ENCODE results near the gene SEMA3D. TPM values are rescaled to one million over a fixed set of nuclear protein-coding genes. Genes with fewer than 3 reads are reported as not detected.

The SEMA3D gene
- total and polyA plus RNA-seq, 2 donors (not counting 3 experiments of a cell fraction or from before 2014, with no cell fraction given), result 9.9 to 10.3 TPM

DNA sequence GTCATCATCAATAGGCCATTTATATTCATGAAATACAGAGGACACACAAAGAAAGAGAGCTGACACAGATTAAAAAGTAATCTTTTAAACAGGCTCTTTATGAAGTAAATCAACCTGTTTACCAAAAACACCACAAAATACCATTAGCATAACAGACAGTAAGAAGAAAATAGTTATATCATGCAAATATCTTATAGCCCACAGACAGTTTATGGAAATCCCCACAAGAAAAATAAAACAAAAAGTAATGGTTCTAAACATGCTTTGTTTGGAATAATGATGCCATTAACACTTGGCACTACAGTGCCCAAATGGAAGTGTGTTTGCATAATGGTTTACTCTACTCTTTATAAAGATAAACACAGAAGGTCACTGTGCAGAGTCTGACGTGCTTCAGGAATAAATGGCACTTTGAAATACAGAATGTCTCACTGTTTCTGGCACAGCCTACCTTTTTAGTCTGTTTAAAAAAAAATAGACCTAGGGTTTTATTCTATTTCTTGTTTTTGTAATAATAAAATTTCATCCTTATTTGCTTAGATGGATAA, 30.1 kb downstream of the SEMA3D start:
- Histone ChIP-seq H3K9me3 (replicated peaks; ENCODE audit: control insufficient read depth, insufficient read depth, low read length) (no peaks in the 10 kb centered on the region), H3K4me2 (ENCODE audit: insufficient read depth, low read length) (no peak overlapping the region), H2AFZ (ENCODE audit: low read depth, low read length) (no peak overlapping the region), H3K4me3 (replicated peaks in 1 of 3; ENCODE audit: insufficient read depth in 1 of 3, low read depth in 1 of 3, low read length in 3 of 3) (no peak overlapping the region), H4K20me1 (replicated peaks; ENCODE audit: control insufficient read depth, extremely low read depth, insufficient read depth, low read length) (no peaks in the 10 kb centered on the region), H3K36me3 (ENCODE audit: control insufficient read depth in 2 of 2, extremely low read depth in 1 of 2, insufficient read depth in 2 of 2, low read length in 2 of 2) (no peaks in the 10 kb centered on the region), H3K9me1 (replicated peaks; ENCODE audit: control insufficient read depth, extremely low read depth, insufficient read depth, low read length) (no peaks in the 10 kb centered on the region), H3K4me1 (ENCODE audit: control insufficient read depth, extremely low read depth, insufficient read depth, low read length) (peaks cover 13% of the 10 kb centered on the region), H3K79me2 (ENCODE audit: control insufficient read depth, insufficient read depth, low read length) (no peaks in the 10 kb centered on the region), H3K9ac (replicated peaks; ENCODE audit: extremely low read depth, insufficient read depth, low read length) (no peak overlapping the region), H3K27me3 (ENCODE audit: control insufficient read depth in 2 of 2, insufficient read depth in 2 of 2, low read length in 2 of 2) (no peaks in the 10 kb centered on the region), H3K27ac (ENCODE audit: insufficient read depth, low read depth, low read length) (no peak overlapping the region)
- FAIRE-seq, result no peak
- TF ChIP-seq, protein P1, sequence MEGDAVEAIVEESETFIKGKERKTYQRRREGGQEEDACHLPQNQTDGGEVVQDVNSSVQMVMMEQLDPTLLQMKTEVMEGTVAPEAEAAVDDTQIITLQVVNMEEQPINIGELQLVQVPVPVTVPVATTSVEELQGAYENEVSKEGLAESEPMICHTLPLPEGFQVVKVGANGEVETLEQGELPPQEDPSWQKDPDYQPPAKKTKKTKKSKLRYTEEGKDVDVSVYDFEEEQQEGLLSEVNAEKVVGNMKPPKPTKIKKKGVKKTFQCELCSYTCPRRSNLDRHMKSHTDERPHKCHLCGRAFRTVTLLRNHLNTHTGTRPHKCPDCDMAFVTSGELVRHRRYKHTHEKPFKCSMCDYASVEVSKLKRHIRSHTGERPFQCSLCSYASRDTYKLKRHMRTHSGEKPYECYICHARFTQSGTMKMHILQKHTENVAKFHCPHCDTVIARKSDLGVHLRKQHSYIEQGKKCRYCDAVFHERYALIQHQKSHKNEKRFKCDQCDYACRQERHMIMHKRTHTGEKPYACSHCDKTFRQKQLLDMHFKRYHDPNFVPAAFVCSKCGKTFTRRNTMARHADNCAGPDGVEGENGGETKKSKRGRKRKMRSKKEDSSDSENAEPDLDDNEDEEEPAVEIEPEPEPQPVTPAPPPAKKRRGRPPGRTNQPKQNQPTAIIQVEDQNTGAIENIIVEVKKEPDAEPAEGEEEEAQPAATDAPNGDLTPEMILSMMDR (IDR thresholded peaks at IDR 0.05; ENCODE audit: extremely low read depth in 1 of 2, insufficient read depth in 1 of 2, low read depth in 1 of 2, low read length in 2 of 2), result no peak
- TF ChIP-seq, protein P2, sequence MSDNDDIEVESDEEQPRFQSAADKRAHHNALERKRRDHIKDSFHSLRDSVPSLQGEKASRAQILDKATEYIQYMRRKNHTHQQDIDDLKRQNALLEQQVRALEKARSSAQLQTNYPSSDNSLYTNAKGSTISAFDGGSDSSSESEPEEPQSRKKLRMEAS (IDR thresholded peaks at IDR 0.05; ENCODE audit: insufficient read depth, insufficient read length), result no peak
- TF ChIP-seq GATA2 (IDR thresholded peaks at IDR 0.05; ENCODE audit: insufficient read depth, insufficient read length, low read depth, low read length), result no peak
- no peak for TF ChIP-seq POLR2A (IDR thresholded peaks at IDR 0.05; ENCODE audit: low read depth, low read length)
- no peak for TF ChIP-seq POLR2AphosphoS5 (IDR thresholded peaks at IDR 0.05; ENCODE audit: insufficient read depth, low read depth, low read length)
- no peak for TF ChIP-seq JUN (IDR thresholded peaks at IDR 0.05; ENCODE audit: borderline replicate concordance, insufficient read depth, insufficient read length, low read depth)
- no peak for TF ChIP-seq MYC (IDR thresholded peaks at IDR 0.05; ENCODE audit: low read depth, low read length)
- no peak for TF ChIP-seq FOS (IDR thresholded peaks at IDR 0.05; ENCODE audit: borderline replicate concordance, insufficient read depth, low read length)
- TF ChIP-seq EZH2 (IDR thresholded peaks at IDR 0.05; ENCODE audit: borderline replicate concordance, low read depth, low read length, severe bottlenecking), result no peak
- POLR2A ChIA-PET, result no interaction called here
- dilution Hi-C loops (cut with MboI; ENCODE audit: extremely low pct_ligation_motif_present, low sequenced_read_pairs) (no loop called here), intact Hi-C loops (cut with micrococcal nuclease) (no loop called here)
- DNase-seq (ENCODE audit: low read depth, low spot score), result no peak
- BruUV-seq (replicated peaks), result no TSS peak
- CTCF ChIA-PET, result interaction anchor here (1.8 kb wide), 1 partner anchor 12 kb away, joined by 3 read pairs; no protein-coding TSS in a partner anchor

Measured in endothelial cell of umbilical vein (primary cell).